Measurements from ENCODE around the gene P2RY1. TPM values are rescaled to one million over a fixed set of nuclear protein-coding genes. Genes with fewer than 3 reads are reported as not detected.

P2RY1 gene
- total and polyA plus RNA-seq, 7 donors: 0.25 to 1.4 (median 0.97) TPM

- Histone ChIP-seq H3K4me1 (no peaks in the 10 kb centered on the region), H3K9me3 (no peaks in the 10 kb centered on the region), H3K27me3 (ENCODE audit: insufficient read depth in 3 of 3, low read length in 2 of 3) (no peaks in the 10 kb centered on the region), H3K36me3 (ENCODE audit: insufficient read depth in 1 of 2, low read depth in 1 of 2) (no peaks in the 10 kb centered on the region), H3K4me3 (no peak overlapping the region), H3K27ac (no peak overlapping the region)
- TF ChIP-seq CTCF (IDR thresholded peaks at IDR 0.05): no peak
- intact Hi-C loops (cut with DNase I): no loop called here
- WGBS, 3 donors: 90 to 96% (median 94%) methylated on average over 4 of the region's 4 CpGs
- DNase-seq (no peak), ATAC-seq (no peak)
These were observed 6.7 kb upstream of the P2RY1 start for GRCh38 chr3:152828075-152828840.

GRCh38 chr3:152830245-152830644 is 4.7 kb upstream of the P2RY1 start:
- Histone ChIP-seq H3K27ac (no peak overlapping the region), H3K36me3 (ENCODE audit: insufficient read depth in 1 of 2, low read depth in 1 of 2) (no peaks in the 10 kb centered on the region), H3K4me1 (no peaks in the 10 kb centered on the region), H3K4me3 (no peak overlapping the region), H3K9me3 (no peaks in the 10 kb centered on the region), H3K27me3 (ENCODE audit: insufficient read depth in 3 of 3, low read length in 2 of 3) (no peaks in the 10 kb centered on the region)
- DNase-seq (no peak), ATAC-seq (no peak)
- intact Hi-C loops (cut with DNase I): no loop called here
- TF ChIP-seq CTCF (IDR thresholded peaks at IDR 0.05): no peak

GRCh38 chr3:152832046-152832445 is 2.9 kb upstream of the P2RY1 start:
- no peak overlapping the region for H3K27ac ChIP-seq
- H3K27me3 ChIP-seq (ENCODE audit: insufficient read depth in 3 of 3, low read length in 2 of 3): no peaks in the 10 kb centered on the region
- no peaks in the 10 kb centered on the region for H3K4me1 ChIP-seq
- H3K36me3 ChIP-seq (ENCODE audit: insufficient read depth in 1 of 2, low read depth in 1 of 2): no peaks in the 10 kb centered on the region
- H3K9me3 ChIP-seq: no peaks in the 10 kb centered on the region
- H3K4me3 ChIP-seq: no peak overlapping the region
- no peak for ATAC-seq
- intact Hi-C loops (cut with DNase I): no loop called here
- no peak for DNase-seq
- 97 to 99% (median 99%) methylated on average over 13 of the region's 13 CpGs for WGBS, 3 donors
- TF ChIP-seq CTCF (IDR thresholded peaks at IDR 0.05): no peak

- no peaks in the 10 kb centered on the region for H3K4me1 ChIP-seq
- H3K27me3 ChIP-seq (ENCODE audit: insufficient read depth in 3 of 3, low read length in 2 of 3): no peaks in the 10 kb centered on the region
- DNase-seq (no peak), ATAC-seq (no peak)
- H3K4me3 ChIP-seq: no peak overlapping the region
- no peak overlapping the region for H3K27ac ChIP-seq
- no peaks in the 10 kb centered on the region for H3K36me3 ChIP-seq (ENCODE audit: insufficient read depth in 1 of 2, low read depth in 1 of 2)
- no peak for TF ChIP-seq CTCF (IDR thresholded peaks at IDR 0.05)
- no peaks in the 10 kb centered on the region for H3K9me3 ChIP-seq
- intact Hi-C loops (cut with DNase I): no loop called here
These were observed 1.8 kb upstream of the P2RY1 start for GRCh38 chr3:152833089-152833488.
